Esophagus muscularis mucosa (tissue), 3 donors: ENCODE data around the gene RNF224.

ENCODE experiments used
- POLR2A ChIP-seq: fragments of 450-650 bp; IDR thresholded peaks from one replicate; pipeline ENCODE4 v1.6.1; 2017; ENCODE audit warnings: antibody characterized with exemption, moderate library complexity, mild to moderate bottlenecking, low read depth
- POLR2AphosphoS5 ChIP-seq, 2 donors: sonication (generic); formaldehyde crosslinking; IDR thresholded peaks; one replicate each; pipeline ENCODE4 v1.6.1; 2017; ENCODE audit warnings: antibody characterized with exemption in 2 of 2
- TF ChIP-seq, protein P1 (sequence below), 3 experiments: fragments of 200-600 bp in 2 of 3; fragments of 450-650 bp in 1 of 3; sonication (generic) in 2 of 3; IDR thresholded peaks; one replicate each; pipeline ENCODE4 v1.5.1; 2017 to 2019; ENCODE audit warnings: antibody characterized with exemption in 3 of 3, mild to moderate bottlenecking in 2 of 3, moderate library complexity in 1 of 3

DNA sequence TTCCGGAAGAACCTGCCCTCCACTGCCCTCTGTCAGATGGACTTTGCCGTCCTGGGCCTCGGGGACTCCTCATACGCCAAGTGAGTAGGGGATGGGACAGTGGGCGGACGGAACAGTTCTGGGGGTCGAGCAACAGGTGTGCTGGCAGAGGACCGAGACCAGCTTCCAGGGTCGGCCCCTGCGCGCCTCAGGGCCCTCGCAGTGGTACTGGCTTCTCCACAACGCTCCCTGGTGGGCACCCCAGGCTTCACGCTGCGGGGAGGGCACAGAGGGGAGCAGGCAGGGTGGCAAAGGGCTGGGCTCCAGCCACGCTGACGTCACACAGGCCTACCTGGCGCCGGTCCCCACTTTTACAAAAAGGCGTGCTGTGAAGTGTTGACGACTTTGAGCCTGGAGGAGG is 14.8 kb upstream of the RNF224 start:
- TF ChIP-seq, protein P1, sequence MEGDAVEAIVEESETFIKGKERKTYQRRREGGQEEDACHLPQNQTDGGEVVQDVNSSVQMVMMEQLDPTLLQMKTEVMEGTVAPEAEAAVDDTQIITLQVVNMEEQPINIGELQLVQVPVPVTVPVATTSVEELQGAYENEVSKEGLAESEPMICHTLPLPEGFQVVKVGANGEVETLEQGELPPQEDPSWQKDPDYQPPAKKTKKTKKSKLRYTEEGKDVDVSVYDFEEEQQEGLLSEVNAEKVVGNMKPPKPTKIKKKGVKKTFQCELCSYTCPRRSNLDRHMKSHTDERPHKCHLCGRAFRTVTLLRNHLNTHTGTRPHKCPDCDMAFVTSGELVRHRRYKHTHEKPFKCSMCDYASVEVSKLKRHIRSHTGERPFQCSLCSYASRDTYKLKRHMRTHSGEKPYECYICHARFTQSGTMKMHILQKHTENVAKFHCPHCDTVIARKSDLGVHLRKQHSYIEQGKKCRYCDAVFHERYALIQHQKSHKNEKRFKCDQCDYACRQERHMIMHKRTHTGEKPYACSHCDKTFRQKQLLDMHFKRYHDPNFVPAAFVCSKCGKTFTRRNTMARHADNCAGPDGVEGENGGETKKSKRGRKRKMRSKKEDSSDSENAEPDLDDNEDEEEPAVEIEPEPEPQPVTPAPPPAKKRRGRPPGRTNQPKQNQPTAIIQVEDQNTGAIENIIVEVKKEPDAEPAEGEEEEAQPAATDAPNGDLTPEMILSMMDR (IDR thresholded peaks at IDR 0.05) = no peak
- TF ChIP-seq POLR2A (no peak), POLR2AphosphoS5 (IDR thresholded peaks at IDR 0.05) (no peak)
